K562 (cell line): ENCODE data around the gene KIF5A. TPM values are rescaled to one million over a fixed set of nuclear protein-coding genes. Genes with fewer than 3 reads are reported as not detected.
A peak's percentile ranks its signal among the peaks of the same experiment; 100 is the strongest.

Experiments
- ATAC-seq: fragments of 200-7000 bp; cut with Tn5 transposase; 3 replicates; pipeline ENCODE4 v1.9.1; 2020; ENCODE audit warnings: moderate library complexity
- BruUV-seq: library from RNA; stranded (reverse); fragments of 400-500 nt; replicated peaks from 2 replicates; lab custom pipeline; 2021; lab: Mats Ljungman, UMichigan
- CTCF ChIA-PET: fragments of 300-600 bp; formaldehyde crosslinking; extraction: SDS; loops from one replicate; lab custom pipeline; 2021; ENCODE audit warnings: low intra/inter-chr PET ratio; lab: Yijun Ruan, JAX
- POLR2A ChIA-PET: fragments of 300-600, 350-650 bp; sonication (Branson Sonifier 250); formaldehyde crosslinking; extraction: SDS; loops from one replicate; lab custom pipeline; 2021; ENCODE audit warnings: antibody characterized with exemption, inconsistent platforms; lab: Yijun Ruan, JAX
- DNase-seq, 4 experiments: peaks; one replicate each; pipeline versions ENCODE4 v3.0.0 to v3.0.0-alpha.2; 2011 to 2018; ENCODE audit warnings: low spot score in 3 of 4, mixed read lengths in 3 of 4; ENCODE audit errors: extremely low read depth in 1 of 4
- FAIRE-seq: peaks from 2 replicates; lab custom pipeline; 2011; peaks lifted over from hg19 to GRCh38; lab: Jason Lieb, UNC
- H2AFZ ChIP-seq: 2 replicates; pipeline ENCODE4 v1.6.0; 2011; ENCODE audit warnings: low read depth, low read length, control low read depth, inconsistent platforms
- H3K27ac ChIP-seq: fragments of 200-600 bp; 3 replicates; pipeline ENCODE4 v1.8.0; 2011; ENCODE audit warnings: low read depth, mild to moderate bottlenecking, control low read depth, inconsistent platforms, low read length, moderate library complexity, mixed read lengths; ENCODE audit errors: extremely low read depth
- H3K27me3 ChIP-seq, 2 experiments: fragments of 300-600 bp in 1 of 2; 2 replicates in 1 of 2; 3 replicates in 1 of 2; pipeline versions ENCODE4 v1.6.0 to v1.8.0; 2011; ENCODE audit warnings: inconsistent platforms in 2 of 2, low read length in 2 of 2, mild to moderate bottlenecking in 1 of 2, mixed read lengths in 1 of 2, moderate library complexity in 1 of 2; ENCODE audit not compliant: control insufficient read depth in 2 of 2, insufficient read depth in 2 of 2
- H3K36me3 ChIP-seq: fragments of 300-600 bp; 3 replicates; pipeline ENCODE4 v1.8.0; 2011; ENCODE audit warnings: mild to moderate bottlenecking, low read length, inconsistent platforms; ENCODE audit not compliant: control insufficient read depth, insufficient read depth
- H3K4me1 ChIP-seq, 2 experiments: fragments of 200-600 bp in 1 of 2; replicated peaks in 1 of 2; 2 replicates in 1 of 2; 3 replicates in 1 of 2; pipeline versions ENCODE4 v1.5.1 to v1.8.0; 2011; ENCODE audit warnings: inconsistent platforms in 2 of 2, low read length in 2 of 2, mild to moderate bottlenecking in 1 of 2, mixed read lengths in 1 of 2, moderate library complexity in 1 of 2; ENCODE audit not compliant: control insufficient read depth in 2 of 2, insufficient read depth in 2 of 2
- H3K4me2 ChIP-seq: 2 replicates; pipeline ENCODE4 v1.6.1; 2011; ENCODE audit warnings: low read length, control low read depth, inconsistent platforms, mixed read lengths; ENCODE audit not compliant: insufficient read depth
- H3K4me3 ChIP-seq: fragments of 200-600 bp; sonication (generic), shearing (Covaris generic); 2 replicates; pipeline ENCODE4 v1.5.1; 2016; ENCODE audit warnings: control low read depth, inconsistent platforms
- H3K79me2 ChIP-seq: fragments of 200-600 bp; 3 replicates; pipeline ENCODE4 v1.8.0; 2011; ENCODE audit warnings: low read length, inconsistent platforms; ENCODE audit not compliant: control insufficient read depth, insufficient read depth
- H3K9ac ChIP-seq, 2 experiments: 2 replicates each; pipeline versions ENCODE4 v1.6.0 to v1.6.1; 2011; ENCODE audit warnings: low read depth in 2 of 2, low read length in 2 of 2, control low read depth in 1 of 2, inconsistent platforms in 1 of 2, mild to moderate bottlenecking in 1 of 2, mixed read lengths in 1 of 2; ENCODE audit not compliant: insufficient read depth in 1 of 2
- H3K9me1 ChIP-seq: one replicate; pipeline ENCODE4 v1.6.0; 2011; ENCODE audit warnings: inconsistent platforms, mild to moderate bottlenecking, low read length, moderate library complexity; ENCODE audit not compliant: control insufficient read depth, insufficient read depth
- H3K9me3 ChIP-seq: replicated peaks from 2 replicates; pipeline ENCODE4 v1.5.1; 2011; ENCODE audit warnings: low read depth, low read length, inconsistent platforms; ENCODE audit not compliant: control insufficient read depth, insufficient read depth
- H4K20me1 ChIP-seq: replicated peaks from 2 replicates; pipeline ENCODE4 v1.6.1; 2011; ENCODE audit warnings: low read length, inconsistent platforms, mixed read lengths; ENCODE audit not compliant: control insufficient read depth, insufficient read depth
- BACH1 ChIP-seq: fragments of 200-800 bp; sonication (Bioruptor generic); IDR thresholded peaks from 2 replicates; pipeline ENCODE4 v1.6.1; 2016; ENCODE audit warnings: missing genetic modification characterization, missing compliant biosample characterization
- CBX8 ChIP-seq: fragments of 200-600 bp; sonication (generic); IDR thresholded peaks from 2 replicates; pipeline ENCODE4 v1.6.1; 2012; ENCODE audit warnings: borderline replicate concordance, mixed run types, low read depth, mild to moderate bottlenecking, moderate library complexity, mixed read lengths, low read length, control low read depth, inconsistent platforms; ENCODE audit not compliant: poor library complexity, severe bottlenecking; ENCODE audit errors: extremely low read depth
- DMBX1 ChIP-seq: fragments of 250-450 bp; sonication (Bioruptor Pico); IDR thresholded peaks from 2 replicates; pipeline ENCODE4 v1.8.0; 2022; ENCODE audit warnings: inconsistent platforms, mild to moderate bottlenecking, moderate library complexity, borderline replicate concordance
- FOSL1 ChIP-seq: fragments of 200-800 bp; sonication (Bioruptor generic); conservative IDR thresholded peaks from 2 replicates; pipeline ENCODE4 v1.6.1; 2016; ENCODE audit warnings: missing genetic modification characterization, missing compliant biosample characterization
- KLF1 ChIP-seq: fragments of 450-650 bp; IDR thresholded peaks from 2 replicates; pipeline ENCODE4 v1.6.1; 2016; ENCODE audit warnings: missing genetic modification characterization, missing compliant biosample characterization
- POLR2AphosphoS2 ChIP-seq: IDR thresholded peaks from 2 replicates; pipeline ENCODE4 v1.6.1; 2012; ENCODE audit warnings: low read length, improper control_type of control experiment
- RBBP5 ChIP-seq: fragments of 200-600 bp; sonication (generic); IDR thresholded peaks from 2 replicates; pipeline ENCODE4 v1.6.1; 2012; ENCODE audit warnings: borderline replicate concordance, mild to moderate bottlenecking, low read length, control low read depth, inconsistent platforms; ENCODE audit not compliant: insufficient read depth, poor library complexity, severe bottlenecking
- RCOR1 ChIP-seq, 2 experiments: IDR thresholded peaks; 2 replicates each; pipeline ENCODE4 v1.6.1; 2012; ENCODE audit warnings: low read depth in 2 of 2, low read length in 2 of 2, borderline replicate concordance in 1 of 2, improper control_type of control experiment in 1 of 2
- RHOXF2B ChIP-seq: fragments of 250-450 bp; sonication (Bioruptor Pico); conservative IDR thresholded peaks from 2 replicates; pipeline ENCODE4 v1.5.1; 2021
- RNF2 ChIP-seq: sonication (generic); IDR thresholded peaks from 2 replicates; pipeline ENCODE4 v1.6.1; 2016
- SIRT6 ChIP-seq: IDR thresholded peaks from one replicate; pipeline ENCODE4 v1.6.1; 2012; ENCODE audit warnings: low read depth, mild to moderate bottlenecking, control low read depth, inconsistent platforms, low read length, moderate library complexity
- STAT5A ChIP-seq: IDR thresholded peaks from 2 replicates; pipeline ENCODE4 v1.6.1; 2012; ENCODE audit warnings: low read length, inconsistent platforms, borderline replicate concordance
- TBL1XR1 ChIP-seq, 2 experiments: IDR thresholded peaks; 2 replicates each; pipeline ENCODE4 v1.6.1; 2012; ENCODE audit warnings: improper control_type of control experiment in 2 of 2, low read length in 2 of 2, mild to moderate bottlenecking in 1 of 2
- ZNF146 ChIP-seq: IDR thresholded peaks from one replicate; pipeline ENCODE4 v1.6.1; 2018; ENCODE audit warnings: missing compliant biosample characterization; ENCODE audit not compliant: unreplicated experiment
- ZNF77 ChIP-seq: fragments of 250-450 bp; sonication (Bioruptor Pico); IDR thresholded peaks from 2 replicates; pipeline ENCODE4 v1.5.0; 2020
- ZZZ3 ChIP-seq: fragments of 450-650 bp; IDR thresholded peaks from 2 replicates; pipeline ENCODE4 v1.6.1; 2016; ENCODE audit warnings: antibody characterized with exemption, mild to moderate bottlenecking, moderate library complexity
- WGBS: fragments of 100-300 bp; shearing (Covaris generic); methylation state at CpG from one replicate; pipeline ENCODE4 v1.1.6; 2016; ENCODE audit warnings: low coverage, mixed read lengths; ENCODE audit not compliant: insufficient coverage; ENCODE audit errors: missing lambda C conversion rate; 5-methylcytosine and 5-hydroxymethylcytosine counted together
- in situ Hi-C: fragments of 300-500 bp; cut with MboI; formaldehyde crosslinking; loops from 4 replicates; pipeline ENCODE4 v1.15.0; 2018; ENCODE audit warnings: inconsistent platforms, mixed read lengths
- intact Hi-C: fragments of 100-400 bp; cut with micrococcal nuclease; formaldehyde crosslinking; loops from 2 replicates; pipeline ENCODE4 v1.14.2; 2022
- polyA plus RNA-seq, 8 experiments: library from polyadenylated mRNA; depleted of rRNA in 4 of 8; stranded (reverse) in 5 of 8; unstranded in 3 of 8; fragments of >200 nt; fragmentation: Nextera tagmentation in 2 of 8; fragmentation: Illumina TruSeq in 1 of 8; extraction: Ambion mirVana in 2 of 8; extraction: Trizol in 1 of 8; gene quantifications; 2 replicates each; pipeline versions ENCODE4 v1.2.1 to v1.2.3, GENCODE V29; 2011 to 2014; ENCODE audit warnings: inconsistent platforms in 1 of 8, missing spikeins in 1 of 8
- total RNA-seq, 7 experiments: library from RNA; depleted of rRNA in 6 of 7; stranded (reverse); fragments of >200 nt in 6 of 7; fragmentation: Illumina TruSeq in 2 of 7; extraction: Trizol in 2 of 7; gene quantifications; 2 replicates each; pipeline versions ENCODE4 v1.2.1 to v1.2.3, GENCODE V29; 2011 to 2021; ENCODE audit warnings: low replicate concordance in 1 of 7
- TF ChIP-seq, protein P1 (sequence below): fragments of 250-450 bp; sonication (Bioruptor Pico); IDR thresholded peaks from 2 replicates; pipeline ENCODE4 v1.5.0; 2020; ENCODE audit warnings: mild to moderate bottlenecking, borderline replicate concordance
- TF ChIP-seq, protein P2 (sequence below): fragments of 250-450 bp; sonication (Bioruptor Pico); IDR thresholded peaks from 2 replicates; pipeline ENCODE4 v1.4.0; 2020; ENCODE audit warnings: mild to moderate bottlenecking, moderate library complexity

Gene KIF5A
- total and polyA plus RNA-seq, 9 of the 15 experiments (the other 6 are each of a cell fraction or from before 2014, with no cell fraction given): 3.4 to 17.7 (median 8.0) TPM

DNA sequence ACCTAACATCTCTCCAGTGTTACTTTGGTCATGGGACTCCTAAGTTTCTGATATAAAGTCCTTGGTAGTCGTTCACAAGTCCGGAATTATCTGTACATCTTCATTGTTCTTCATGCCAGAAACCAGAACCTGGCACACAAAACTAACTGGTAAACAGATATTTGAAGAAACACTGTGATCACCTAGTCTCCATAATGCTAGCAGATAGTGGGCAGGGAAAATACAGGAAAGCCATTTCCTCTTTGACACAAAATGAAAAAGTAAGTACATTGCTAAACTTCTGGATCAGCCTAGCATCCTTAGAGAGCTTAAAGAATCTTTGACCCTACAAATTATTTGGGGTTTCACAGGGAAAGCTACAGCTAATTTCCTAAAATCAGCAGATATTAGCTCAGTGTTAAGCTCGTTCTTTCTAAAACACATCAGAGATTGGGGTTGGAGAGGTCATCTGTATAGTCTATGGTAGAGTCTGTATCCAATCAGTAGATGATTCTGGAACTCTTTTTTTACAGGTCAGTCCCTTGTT is 34.4 kb upstream of the KIF5A start:
- Histone ChIP-seq H2AFZ (no peak overlapping the region), H3K36me3 (peaks cover 93% of the 10 kb centered on the region), H3K4me1 (peaks cover 2 to 21% of the 10 kb centered on the region in 2 experiments), H3K9me1 (peaks cover 7% of the 10 kb centered on the region), H3K9ac (no peak overlapping the region), H3K79me2 (peaks cover 41% of the 10 kb centered on the region), H3K27me3 (no peaks in the 10 kb centered on the region), H3K9me3 (no peaks in the 10 kb centered on the region), H4K20me1 (peaks cover 52% of the 10 kb centered on the region), H3K27ac (peak overlapping the region; percentile 31; the same call in 2 of the 3 replicates), H3K4me3 (no peak overlapping the region), H3K4me2 (no peak overlapping the region)
- no peak for FAIRE-seq
- ChIA-PET POLR2A (interaction anchor here (0.8 to 10.1 kb wide), 17 partner anchors 9 to 226 kb away, joined by 3 to 184 read pairs (median 4); partner anchors contain the start of genes ARHGEF25 and DCTN2), CTCF (no interaction called here)
- no peak for DNase-seq
- in situ Hi-C loops: no loop called here
- intact Hi-C loops: no loop called here
- BruUV-seq: no TSS peak
- 66% methylated on average over 3 of the region's 3 CpGs for WGBS
- ATAC-seq: peak; percentile 2
- TF ChIP-seq, protein P1, sequence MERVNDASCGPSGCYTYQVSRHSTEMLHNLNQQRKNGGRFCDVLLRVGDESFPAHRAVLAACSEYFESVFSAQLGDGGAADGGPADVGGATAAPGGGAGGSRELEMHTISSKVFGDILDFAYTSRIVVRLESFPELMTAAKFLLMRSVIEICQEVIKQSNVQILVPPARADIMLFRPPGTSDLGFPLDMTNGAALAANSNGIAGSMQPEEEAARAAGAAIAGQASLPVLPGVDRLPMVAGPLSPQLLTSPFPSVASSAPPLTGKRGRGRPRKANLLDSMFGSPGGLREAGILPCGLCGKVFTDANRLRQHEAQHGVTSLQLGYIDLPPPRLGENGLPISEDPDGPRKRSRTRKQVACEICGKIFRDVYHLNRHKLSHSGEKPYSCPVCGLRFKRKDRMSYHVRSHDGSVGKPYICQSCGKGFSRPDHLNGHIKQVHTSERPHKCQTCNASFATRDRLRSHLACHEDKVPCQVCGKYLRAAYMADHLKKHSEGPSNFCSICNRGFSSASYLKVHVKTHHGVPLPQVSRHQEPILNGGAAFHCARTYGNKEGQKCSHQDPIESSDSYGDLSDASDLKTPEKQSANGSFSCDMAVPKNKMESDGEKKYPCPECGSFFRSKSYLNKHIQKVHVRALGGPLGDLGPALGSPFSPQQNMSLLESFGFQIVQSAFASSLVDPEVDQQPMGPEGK (CRISPR knock-in tag): peak; percentile 47; the same call in 1 of the 2 replicates
- TF ChIP-seq RNF2 (no peak), ZZZ3 (no peak), RBBP5 (no peak), ZNF77 (CRISPR knock-in tag) (no peak), FOSL1 (tag) (no peak), CBX8 (no peak), RHOXF2B (CRISPR knock-in tag) (no peak), TBL1XR1 (IDR thresholded peaks at IDR 0.05; ENCODE audit: low read length in 2 of 2) (0 out of 4 replicates have a peak, but pooled peaks of 1 of the 2 experiments have one; percentile 33), STAT5A (no peak), ZNF146 (no peak), DMBX1 (CRISPR knock-in tag) (no peak), POLR2AphosphoS2 (peak; percentile 41), SIRT6 (no peak), BACH1 (tag) (no peak), KLF1 (tag) (no peak), RCOR1 (IDR thresholded peaks at IDR 0.05; ENCODE audit: borderline replicate concordance in 1 of 2, low read depth in 2 of 2, low read length in 2 of 2) (no peak)
- TF ChIP-seq, protein P2, sequence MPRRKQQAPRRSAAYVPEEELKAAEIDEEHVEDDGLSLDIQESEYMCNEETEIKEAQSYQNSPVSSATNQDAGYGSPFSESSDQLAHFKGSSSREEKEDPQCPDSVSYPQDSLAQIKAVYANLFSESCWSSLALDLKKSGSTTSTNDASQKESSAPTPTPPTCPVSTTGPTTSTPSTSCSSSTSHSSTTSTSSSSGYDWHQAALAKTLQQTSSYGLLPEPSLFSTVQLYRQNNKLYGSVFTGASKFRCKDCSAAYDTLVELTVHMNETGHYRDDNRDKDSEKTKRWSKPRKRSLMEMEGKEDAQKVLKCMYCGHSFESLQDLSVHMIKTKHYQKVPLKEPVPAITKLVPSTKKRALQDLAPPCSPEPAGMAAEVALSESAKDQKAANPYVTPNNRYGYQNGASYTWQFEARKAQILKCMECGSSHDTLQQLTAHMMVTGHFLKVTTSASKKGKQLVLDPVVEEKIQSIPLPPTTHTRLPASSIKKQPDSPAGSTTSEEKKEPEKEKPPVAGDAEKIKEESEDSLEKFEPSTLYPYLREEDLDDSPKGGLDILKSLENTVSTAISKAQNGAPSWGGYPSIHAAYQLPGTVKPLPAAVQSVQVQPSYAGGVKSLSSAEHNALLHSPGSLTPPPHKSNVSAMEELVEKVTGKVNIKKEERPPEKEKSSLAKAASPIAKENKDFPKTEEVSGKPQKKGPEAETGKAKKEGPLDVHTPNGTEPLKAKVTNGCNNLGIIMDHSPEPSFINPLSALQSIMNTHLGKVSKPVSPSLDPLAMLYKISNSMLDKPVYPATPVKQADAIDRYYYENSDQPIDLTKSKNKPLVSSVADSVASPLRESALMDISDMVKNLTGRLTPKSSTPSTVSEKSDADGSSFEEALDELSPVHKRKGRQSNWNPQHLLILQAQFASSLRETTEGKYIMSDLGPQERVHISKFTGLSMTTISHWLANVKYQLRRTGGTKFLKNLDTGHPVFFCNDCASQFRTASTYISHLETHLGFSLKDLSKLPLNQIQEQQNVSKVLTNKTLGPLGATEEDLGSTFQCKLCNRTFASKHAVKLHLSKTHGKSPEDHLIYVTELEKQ: no peak
